AG04450 (cell line): ENCODE results near the gene NFIC. TPM values are rescaled to one million over a fixed set of nuclear protein-coding genes. Genes with fewer than 3 reads are reported as not detected.

ENCODE experiments used
- CTCF ChIA-PET: fragments of 300-600, 350-600 bp; formaldehyde crosslinking; extraction: SDS; loops from one replicate; lab custom pipeline; 2022; ENCODE audit warnings: antibody characterized with exemption, inconsistent platforms; lab: Charles Lee
- POLR2A ChIA-PET: fragments of 350-600 bp; formaldehyde crosslinking; extraction: SDS; loops from one replicate; lab custom pipeline; 2021; ENCODE audit warnings: antibody characterized with exemption, inconsistent platforms; lab: Yijun Ruan, JAX
- DNase-seq: peaks from one replicate; pipeline ENCODE4 v3.0.0-alpha.2; 2011; ENCODE audit warnings: low read depth, low spot score
- H3K27ac ChIP-seq: one replicate; pipeline ENCODE4 v1.5.1; 2012; ENCODE audit warnings: low read depth, low read length, control low read depth
- H3K27me3 ChIP-seq: one replicate; pipeline ENCODE4 v1.6.0; 2012; ENCODE audit warnings: low read length; ENCODE audit not compliant: control insufficient read depth, insufficient read depth
- H3K4me3 ChIP-seq: 2 replicates; pipeline ENCODE4 v1.5.1; 2011; ENCODE audit warnings: mild to moderate bottlenecking, low read depth, low read length, control low read depth
- H3K9me3 ChIP-seq: 2 replicates; pipeline ENCODE4 v1.5.1; 2012; ENCODE audit warnings: low read length; ENCODE audit not compliant: control insufficient read depth, insufficient read depth
- polyA plus RNA-seq: library from polyadenylated mRNA; depleted of rRNA; stranded (reverse); fragments of >200 nt; gene quantifications from 2 replicates; pipeline ENCODE4 v1.2.3, GENCODE V29; 2011
- TF ChIP-seq, protein P1 (sequence below): IDR thresholded peaks from 2 replicates; pipeline ENCODE4 v1.5.1; 2011; ENCODE audit warnings: low read depth, low read length, control low read depth, inconsistent platforms

Gene NFIC
- polyA plus RNA-seq, 1 experiment: 3.9 TPM

DNA sequence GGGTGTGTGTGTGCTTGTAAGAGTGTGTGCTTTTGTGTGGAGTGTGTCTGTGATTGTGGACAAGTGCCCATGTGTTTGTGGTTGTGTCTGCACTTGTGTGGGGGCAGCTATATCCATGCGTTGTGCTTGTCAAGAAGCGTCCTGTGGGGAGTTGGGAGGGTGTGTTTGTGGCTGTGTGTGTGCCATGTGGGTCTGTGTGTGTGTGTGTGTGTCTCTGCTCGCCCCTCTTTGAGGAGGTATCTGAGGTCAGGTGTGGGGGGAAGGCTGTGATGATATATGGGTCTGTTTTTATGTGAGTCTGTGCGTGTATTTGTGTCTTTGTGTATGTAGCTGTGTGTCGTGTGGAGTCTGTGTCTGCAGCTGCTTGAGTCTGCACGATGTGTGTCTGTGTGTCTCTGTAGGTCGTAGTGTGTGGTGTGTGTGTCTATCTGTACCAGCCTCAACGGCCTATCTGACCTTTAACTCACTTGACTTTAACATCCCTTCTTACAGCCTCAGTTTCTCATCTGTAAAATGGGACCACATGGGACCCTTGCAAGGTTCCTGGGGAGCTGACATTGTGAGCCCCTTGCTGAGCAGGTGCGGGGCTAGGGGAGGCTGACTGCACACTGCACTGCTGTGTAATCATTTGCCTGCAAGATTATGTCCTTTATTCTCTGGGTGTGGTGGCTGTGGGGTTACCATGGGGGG is 4.0 kb upstream of the NFIC start:
- ChIA-PET CTCF (no interaction called here), POLR2A (no interaction called here)
- H3K27ac ChIP-seq: no peak overlapping the region
- no peak for DNase-seq
- H3K27me3 ChIP-seq: peaks cover 2% of the 10 kb centered on the region
- 0 out of 2 replicates have a peak overlapping the region, but pooled peaks have one; percentile 20 for H3K4me3 ChIP-seq
- TF ChIP-seq, protein P1, sequence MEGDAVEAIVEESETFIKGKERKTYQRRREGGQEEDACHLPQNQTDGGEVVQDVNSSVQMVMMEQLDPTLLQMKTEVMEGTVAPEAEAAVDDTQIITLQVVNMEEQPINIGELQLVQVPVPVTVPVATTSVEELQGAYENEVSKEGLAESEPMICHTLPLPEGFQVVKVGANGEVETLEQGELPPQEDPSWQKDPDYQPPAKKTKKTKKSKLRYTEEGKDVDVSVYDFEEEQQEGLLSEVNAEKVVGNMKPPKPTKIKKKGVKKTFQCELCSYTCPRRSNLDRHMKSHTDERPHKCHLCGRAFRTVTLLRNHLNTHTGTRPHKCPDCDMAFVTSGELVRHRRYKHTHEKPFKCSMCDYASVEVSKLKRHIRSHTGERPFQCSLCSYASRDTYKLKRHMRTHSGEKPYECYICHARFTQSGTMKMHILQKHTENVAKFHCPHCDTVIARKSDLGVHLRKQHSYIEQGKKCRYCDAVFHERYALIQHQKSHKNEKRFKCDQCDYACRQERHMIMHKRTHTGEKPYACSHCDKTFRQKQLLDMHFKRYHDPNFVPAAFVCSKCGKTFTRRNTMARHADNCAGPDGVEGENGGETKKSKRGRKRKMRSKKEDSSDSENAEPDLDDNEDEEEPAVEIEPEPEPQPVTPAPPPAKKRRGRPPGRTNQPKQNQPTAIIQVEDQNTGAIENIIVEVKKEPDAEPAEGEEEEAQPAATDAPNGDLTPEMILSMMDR: no peak
- no peaks in the 10 kb centered on the region; the same call in 1 of the 2 replicates for H3K9me3 ChIP-seq

DNA sequence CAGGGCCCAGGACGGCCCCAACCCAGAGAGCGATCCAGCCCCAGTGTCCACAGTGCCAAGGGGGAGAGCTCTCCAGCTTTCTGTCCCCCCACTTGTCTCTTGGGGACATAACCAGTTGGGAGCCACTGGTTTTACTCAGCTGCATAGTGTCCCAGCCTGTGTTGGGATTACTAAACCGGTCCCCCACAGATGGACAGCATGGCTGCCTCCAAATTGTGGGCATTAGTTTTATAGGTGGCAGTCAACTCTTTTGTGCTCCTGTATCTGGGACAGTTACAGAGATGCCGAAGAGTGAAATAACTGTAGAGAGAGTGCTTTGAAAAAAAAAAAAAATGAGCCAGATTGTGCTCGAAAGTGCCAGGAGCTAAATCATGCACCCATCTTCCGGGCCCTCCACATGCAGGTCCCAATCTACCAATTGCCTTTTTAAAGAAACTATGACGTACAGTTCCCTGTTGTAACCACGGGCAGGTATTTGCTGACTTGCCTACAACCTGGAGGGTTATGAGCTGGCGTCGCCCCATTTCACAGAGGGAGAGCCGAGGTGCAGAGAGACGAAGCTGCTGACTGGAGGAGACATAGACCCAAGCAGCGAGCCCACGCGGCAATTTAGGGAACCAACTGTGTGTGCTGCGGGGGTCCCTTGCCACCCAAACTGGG is 2.4 kb upstream of the NFIC start:
- TF ChIP-seq, protein P1: no peak
- DNase-seq: no peak
- H3K4me3 ChIP-seq: no peak overlapping the region
- ChIA-PET POLR2A (no interaction called here), CTCF (interaction anchor here (0.7 to 1.6 kb wide), 3 partner anchors 10 to 62 kb away, joined by 3 to 5 read pairs (median 4); no protein-coding TSS in a partner anchor)
- H3K27me3 ChIP-seq: no peaks in the 10 kb centered on the region
- H3K9me3 ChIP-seq: no peaks in the 10 kb centered on the region; the same call in 1 of the 2 replicates
- no peak overlapping the region for H3K27ac ChIP-seq

DNA sequence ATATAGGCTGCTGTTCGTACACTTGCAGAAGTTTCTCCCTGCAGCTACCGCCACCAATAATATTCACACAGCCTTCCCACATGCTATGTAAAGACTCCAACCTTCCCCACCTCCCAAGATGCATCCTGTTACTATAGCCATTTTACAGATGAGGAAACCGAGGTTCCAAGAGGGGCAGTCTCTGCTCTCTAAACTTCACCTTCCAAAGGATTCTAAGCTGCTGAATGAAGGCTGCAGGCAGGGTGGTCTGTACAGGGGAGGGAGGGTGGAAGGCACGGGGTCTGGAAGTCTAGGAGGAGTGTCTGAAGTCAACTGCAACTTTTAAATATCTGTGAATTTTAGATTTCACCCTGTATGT is 1.9 kb upstream of the NFIC start:
- Histone ChIP-seq H3K27me3 (no peaks in the 10 kb centered on the region), H3K27ac (no peak overlapping the region), H3K4me3 (no peak overlapping the region), H3K9me3 (no peaks in the 10 kb centered on the region; the same call in 1 of the 2 replicates)
- ChIA-PET CTCF (interaction anchor here (0.6 to 1.6 kb wide), 4 partner anchors 11 to 1268 kb away, joined by 3 to 5 read pairs (median 4); no protein-coding TSS in a partner anchor), POLR2A (no interaction called here)
- no peak for DNase-seq
- TF ChIP-seq, protein P1: no peak

DNA sequence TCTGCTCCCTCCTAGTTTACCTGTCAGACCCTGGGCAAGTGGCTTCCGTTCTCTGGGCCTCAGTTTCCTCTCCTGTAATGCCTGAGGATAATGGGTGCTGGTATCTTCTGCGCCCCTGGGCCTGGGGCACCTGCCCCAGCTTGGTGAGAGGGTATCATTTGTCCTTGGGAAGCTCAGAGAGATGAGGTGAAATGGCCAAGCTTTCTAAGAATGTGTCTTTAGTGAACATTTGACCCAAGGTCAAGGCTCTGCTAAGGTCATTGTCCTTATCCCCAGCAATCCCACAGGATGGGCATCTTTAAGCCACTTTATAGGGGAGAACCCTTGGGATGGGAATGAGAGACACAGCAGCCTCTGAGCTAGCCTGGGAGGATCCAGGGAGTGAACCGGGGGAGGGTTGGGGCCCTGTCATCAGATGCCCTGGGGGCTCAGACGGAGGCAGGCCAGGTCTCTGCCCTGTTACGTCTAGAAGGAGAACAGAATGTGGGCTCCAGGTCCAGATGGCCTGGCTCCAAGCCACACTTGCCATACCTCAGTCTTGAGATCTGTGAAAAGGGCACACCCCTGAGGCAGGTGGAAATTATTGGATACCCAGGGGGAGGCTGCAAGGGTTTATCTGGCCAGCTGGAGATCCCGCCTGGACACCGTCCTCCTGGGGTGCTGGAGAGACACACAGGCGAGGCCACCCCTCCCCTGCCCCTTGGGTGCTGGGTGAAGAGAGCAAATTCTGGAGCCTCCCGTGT is 1.1 kb upstream of the NFIC start:
- DNase-seq: no peak
- ChIA-PET CTCF (interaction anchor here (0.6 to 1.6 kb wide), 3 partner anchors 38 to 1267 kb away, joined by 3 to 5 read pairs (median 3); no protein-coding TSS in a partner anchor), POLR2A (interaction anchor here (0.6 to 1.1 kb wide), 4 partner anchors 16 to 714 kb away, joined by 3 to 5 read pairs (median 3); no protein-coding TSS in a partner anchor)
- no peaks in the 10 kb centered on the region; the same call in 1 of the 2 replicates for H3K9me3 ChIP-seq
- peak overlapping the region; percentile 70 for H3K27ac ChIP-seq
- peak overlapping the region; percentile 76 for H3K4me3 ChIP-seq
- TF ChIP-seq, protein P1: no peak
- no peaks in the 10 kb centered on the region for H3K27me3 ChIP-seq
